Epithelial cell of esophagus (primary cell): ENCODE data around the gene C12orf57.

Source experiments
- DNase-seq: peaks from one replicate; pipeline ENCODE4 v3.0.0; 2010; ENCODE audit warnings: low read depth
- H3K4me3 ChIP-seq: 2 replicates; pipeline ENCODE4 v1.5.1; 2011; ENCODE audit warnings: mild to moderate bottlenecking, low read length, control low read depth
- TF ChIP-seq, protein P1 (sequence below): IDR thresholded peaks from 2 replicates; pipeline ENCODE4 v1.5.1; 2011; ENCODE audit warnings: low read depth, mild to moderate bottlenecking, low read length, control low read depth, inconsistent platforms; ENCODE audit not compliant: insufficient read depth; ENCODE audit errors: missing control alignments

The C12orf57 gene

DNA sequence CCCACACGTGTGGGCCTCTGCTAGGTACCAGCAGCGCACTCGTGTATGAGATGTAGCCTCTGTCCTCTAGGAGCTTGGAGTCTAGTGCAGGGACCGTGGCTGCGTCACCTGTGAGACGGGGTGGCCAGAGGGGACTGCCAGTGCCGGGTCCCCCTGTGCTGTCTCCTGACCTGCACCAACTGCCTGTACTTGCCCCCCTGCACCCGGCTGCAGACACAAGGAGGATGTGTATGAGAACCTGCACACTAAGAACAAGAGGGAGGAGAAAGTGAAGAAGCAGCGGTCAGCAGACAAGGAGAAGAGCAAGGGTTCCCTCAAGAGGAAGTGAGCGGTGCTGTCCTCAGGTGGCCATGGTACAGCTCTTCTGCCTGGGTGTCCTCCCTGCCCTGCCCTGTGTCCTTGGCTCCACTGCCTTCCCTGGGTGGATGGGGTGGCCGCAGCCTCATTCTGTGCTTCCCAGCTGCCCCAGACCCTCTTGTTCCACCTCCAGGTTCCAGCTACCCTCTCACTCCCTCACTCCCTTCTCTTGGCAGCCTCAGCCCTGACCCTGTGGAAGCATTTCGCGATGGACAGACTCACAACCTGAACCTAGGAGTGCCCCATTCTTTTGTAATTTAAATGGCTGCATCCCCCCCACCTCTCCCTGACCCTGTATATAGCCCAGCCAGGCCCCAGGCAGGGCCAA lies 16.9 kb downstream of the C12orf57 start:
- TF ChIP-seq, protein P1, sequence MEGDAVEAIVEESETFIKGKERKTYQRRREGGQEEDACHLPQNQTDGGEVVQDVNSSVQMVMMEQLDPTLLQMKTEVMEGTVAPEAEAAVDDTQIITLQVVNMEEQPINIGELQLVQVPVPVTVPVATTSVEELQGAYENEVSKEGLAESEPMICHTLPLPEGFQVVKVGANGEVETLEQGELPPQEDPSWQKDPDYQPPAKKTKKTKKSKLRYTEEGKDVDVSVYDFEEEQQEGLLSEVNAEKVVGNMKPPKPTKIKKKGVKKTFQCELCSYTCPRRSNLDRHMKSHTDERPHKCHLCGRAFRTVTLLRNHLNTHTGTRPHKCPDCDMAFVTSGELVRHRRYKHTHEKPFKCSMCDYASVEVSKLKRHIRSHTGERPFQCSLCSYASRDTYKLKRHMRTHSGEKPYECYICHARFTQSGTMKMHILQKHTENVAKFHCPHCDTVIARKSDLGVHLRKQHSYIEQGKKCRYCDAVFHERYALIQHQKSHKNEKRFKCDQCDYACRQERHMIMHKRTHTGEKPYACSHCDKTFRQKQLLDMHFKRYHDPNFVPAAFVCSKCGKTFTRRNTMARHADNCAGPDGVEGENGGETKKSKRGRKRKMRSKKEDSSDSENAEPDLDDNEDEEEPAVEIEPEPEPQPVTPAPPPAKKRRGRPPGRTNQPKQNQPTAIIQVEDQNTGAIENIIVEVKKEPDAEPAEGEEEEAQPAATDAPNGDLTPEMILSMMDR: peak; percentile 6
- no peak overlapping the region for H3K4me3 ChIP-seq
- DNase-seq: no peak

DNA sequence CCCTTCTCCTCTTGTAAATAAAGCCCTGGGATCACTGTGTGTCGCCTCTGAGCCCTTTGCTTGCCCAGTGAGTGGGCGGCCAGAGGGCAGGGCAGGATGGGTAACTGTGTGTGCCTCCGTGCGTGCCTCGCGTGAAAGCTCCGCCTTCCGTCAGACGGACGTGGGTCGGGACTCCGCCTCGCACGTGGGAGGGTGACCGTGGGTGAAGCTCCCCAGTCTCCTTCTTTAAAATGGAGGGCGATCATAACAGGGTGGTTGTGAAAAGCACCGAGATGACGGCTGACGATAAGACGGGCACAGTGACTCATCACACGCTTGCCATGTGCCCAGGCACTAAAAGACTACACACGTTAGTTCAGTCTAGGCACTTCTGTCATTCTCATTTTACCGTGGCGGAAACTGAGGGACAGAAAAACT lies 17.5 kb downstream of the C12orf57 start:
- peak; percentile 76 for DNase-seq
- TF ChIP-seq, protein P1: no peak
- no peak overlapping the region for H3K4me3 ChIP-seq

DNA sequence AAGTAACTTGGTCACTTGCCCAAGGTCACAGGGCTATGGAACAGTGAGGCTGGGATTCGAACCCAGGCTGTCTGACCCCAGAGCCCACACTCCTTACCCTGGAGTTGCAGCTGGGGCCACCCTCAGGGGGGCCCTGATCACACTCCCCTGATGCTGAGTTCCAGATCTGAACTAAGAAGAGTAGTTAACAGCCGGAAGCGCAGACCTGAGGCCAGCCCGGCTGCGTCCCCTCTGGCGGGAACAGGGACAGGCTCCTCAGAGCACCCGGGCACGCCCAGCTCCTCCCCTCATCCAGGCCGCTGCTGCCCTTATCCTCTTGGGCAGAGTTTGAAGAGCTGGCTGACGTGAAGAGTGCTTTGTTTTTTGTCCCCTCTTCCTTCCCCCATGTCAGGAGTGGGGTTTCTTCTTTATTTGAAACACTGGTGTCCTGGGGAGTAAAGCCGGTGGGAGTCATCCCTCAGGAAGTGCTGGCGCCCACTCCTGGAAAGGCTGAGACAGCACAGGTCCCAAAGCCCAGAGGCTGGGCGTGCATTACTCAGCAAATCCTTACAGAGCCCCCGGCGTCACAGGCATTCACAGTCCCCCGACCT lies 18.0 kb downstream of the C12orf57 start:
- peak; percentile 78 for DNase-seq
- TF ChIP-seq, protein P1: peak; percentile 57
- H3K4me3 ChIP-seq: peak overlapping the region; percentile 98

DNA sequence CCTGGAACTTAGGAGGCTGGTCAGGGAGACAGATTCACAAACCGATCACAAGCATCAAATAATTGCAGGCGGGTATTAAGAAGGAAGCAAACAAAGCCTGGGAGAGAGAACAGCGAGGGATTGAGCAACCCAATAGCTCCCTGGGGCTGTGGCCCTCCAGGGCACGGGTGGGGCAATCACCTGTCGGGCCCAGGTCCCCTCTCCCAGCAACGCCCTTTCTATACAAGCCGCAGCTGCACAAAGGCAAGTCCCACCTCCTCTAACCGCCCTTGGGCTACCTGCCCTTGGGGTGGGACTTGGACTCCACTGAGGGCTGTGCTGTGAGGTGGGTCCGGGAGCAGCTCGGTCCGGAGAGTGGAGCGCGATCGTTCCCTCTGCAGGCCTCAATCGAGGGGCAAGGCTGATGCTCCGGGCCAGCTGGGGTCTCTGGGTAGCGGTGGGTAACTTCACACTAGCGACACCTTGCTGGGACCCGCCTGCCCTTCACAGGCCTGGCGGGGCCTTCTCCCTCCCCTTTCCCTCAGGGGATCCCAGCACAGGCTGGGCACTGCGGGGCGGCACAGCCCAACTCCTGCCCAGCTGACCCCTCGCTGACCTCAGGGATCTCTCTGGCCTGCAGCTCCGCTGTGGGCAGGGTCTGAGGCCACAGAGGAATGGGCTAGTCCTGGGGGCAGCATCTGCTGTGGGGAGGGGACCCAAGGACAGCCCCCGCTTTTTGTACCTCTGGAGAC lies 18.6 kb downstream of the C12orf57 start:
- TF ChIP-seq, protein P1: no peak
- no peak for DNase-seq
- H3K4me3 ChIP-seq: peak overlapping the region; percentile 98

DNA sequence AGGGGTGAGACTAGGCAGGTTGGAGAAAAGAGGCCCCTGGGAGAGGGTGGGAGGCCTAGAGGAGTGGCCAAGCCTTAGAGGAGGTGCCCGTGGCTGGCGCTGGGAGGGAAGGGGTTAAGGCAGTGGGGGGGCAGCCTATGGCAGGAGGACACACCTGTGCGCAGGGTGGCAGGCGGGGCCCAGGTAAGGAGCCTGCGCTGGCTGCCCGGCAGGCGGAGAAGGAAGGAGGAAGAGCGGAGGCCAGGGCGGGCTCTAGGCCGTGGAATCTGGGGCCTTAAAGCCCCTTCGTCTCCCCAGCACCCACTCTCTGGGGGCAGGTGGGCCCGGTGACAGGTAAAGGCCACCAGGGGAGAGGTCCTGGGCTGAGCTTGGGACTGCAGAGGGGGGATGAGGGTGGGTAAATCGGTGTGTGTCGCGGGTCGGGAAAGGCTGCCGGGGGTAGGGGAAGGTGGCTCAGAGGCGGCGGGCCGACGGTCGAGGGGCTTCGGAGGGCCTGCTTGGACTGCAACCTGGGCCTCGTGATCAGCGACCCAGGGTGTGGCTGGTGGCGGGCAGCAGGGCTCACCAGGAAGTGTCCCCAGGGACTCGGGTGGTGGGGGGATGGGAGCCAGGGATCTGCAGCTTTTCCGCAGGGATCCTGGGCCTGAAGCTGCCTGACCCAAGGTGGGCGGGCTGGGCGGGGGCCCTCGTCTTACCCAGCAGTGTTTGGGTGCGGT lies 19.4 kb downstream of the C12orf57 start:
- TF ChIP-seq, protein P1: peak; percentile 41
- DNase-seq: peak; percentile 95
- H3K4me3 ChIP-seq: peak overlapping the region; percentile 98

DNA sequence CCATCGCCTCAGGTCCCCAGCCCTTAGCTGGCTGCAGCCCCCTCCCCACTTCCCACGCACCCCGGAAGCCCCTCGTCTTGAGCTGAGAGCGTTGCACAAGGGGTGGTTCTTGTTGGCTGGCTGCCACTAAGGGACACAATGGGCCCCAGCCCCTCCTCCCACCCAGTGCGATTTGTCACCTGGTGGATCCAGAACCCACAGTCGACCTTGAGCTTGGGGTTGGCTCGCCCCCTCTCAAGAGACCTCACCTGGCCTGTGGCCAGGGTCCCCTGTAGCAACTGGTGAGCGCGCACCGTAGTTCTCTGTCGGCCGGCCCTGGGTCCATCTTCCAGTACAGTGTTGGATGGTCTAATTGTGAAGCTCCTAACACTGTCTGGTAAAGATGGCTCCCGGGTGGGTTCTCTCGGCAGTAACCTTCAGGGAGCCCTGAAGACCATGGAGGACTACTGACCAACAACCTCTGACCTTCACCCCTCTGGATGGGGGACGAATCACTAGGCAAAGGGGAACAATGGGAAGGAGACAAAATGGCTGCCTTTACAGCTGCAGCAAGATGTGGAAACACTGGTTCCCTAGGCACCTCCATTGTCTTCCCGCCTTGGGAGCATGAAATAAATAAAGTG lies 20.1 kb downstream of the C12orf57 start:
- no peak for DNase-seq
- TF ChIP-seq, protein P1: no peak
- peak overlapping the region; percentile 98 for H3K4me3 ChIP-seq
